Activated naive CD8-positive, alpha-beta T cell treated with anti-CD3 and anti-CD28 coated beads, Interleukin-2, amount 50 U/mL, for 16 hours (primary cell): ENCODE data around the gene DAZAP1.
"Not testable (repeated sequence)": the region's sequence is repeated elsewhere in the genome, so short reads cannot be mapped to it uniquely, and the experiment has no call there.

Experiments
- DNase-seq: peaks from one replicate; pipeline ENCODE4 v3.0.0-alpha.2; 2020; ENCODE audit warnings: low read depth, low spot score

DAZAP1 gene

DNA sequence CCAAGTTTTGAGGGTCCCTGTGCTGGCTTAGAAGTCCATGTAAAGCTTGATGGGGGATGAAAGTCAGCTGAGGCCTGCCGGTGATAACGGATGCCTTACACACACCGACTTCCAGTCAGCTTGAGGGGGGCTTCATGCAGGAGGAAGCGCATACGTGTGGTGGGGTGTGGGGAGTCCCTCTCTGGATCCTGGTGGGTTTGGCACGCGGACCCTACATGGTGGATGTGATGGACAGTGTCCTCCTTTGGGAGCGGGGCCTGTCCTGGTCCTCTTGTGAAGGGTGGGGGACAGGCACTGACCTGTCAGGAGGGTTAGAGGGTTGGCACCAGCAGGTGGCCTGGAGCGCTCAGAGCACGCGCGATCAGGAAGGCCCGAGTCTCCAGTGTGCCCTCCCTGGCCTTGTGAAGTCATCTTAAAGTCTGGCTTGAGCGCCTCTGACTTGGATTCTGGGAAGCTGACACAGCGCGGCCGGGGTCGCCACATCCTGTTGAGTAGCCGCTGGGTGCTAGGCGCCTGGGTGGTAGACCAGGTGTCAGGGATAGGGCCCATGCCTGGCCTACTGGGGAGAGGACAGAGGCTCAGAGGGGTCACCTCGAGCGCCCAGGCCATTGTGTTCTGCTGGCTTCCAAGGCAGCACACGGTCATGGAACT, 2.9 kb downstream of the DAZAP1 start:
- no peak for DNase-seq

DNA sequence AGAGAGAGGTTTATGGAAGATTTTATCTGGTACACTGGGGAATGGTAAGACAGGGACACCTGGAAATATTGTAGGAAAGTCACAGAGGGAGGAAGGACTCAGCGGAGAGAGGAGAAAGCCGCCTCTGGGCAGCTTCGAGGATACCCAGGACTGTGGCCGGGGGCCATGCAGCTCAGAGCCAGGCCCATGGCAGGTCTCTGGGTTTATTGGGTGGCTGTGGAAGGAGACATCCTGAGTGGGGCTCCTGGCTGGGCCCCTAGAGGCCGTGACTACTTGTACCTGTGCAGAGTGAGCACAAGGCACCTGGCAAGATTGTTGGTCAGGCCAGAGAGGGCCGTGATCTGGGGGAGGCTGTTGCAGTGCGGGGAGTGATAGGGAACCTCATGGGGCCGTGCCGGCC, 3.4 kb downstream of the DAZAP1 start:
- DNase-seq: no peak

DNA sequence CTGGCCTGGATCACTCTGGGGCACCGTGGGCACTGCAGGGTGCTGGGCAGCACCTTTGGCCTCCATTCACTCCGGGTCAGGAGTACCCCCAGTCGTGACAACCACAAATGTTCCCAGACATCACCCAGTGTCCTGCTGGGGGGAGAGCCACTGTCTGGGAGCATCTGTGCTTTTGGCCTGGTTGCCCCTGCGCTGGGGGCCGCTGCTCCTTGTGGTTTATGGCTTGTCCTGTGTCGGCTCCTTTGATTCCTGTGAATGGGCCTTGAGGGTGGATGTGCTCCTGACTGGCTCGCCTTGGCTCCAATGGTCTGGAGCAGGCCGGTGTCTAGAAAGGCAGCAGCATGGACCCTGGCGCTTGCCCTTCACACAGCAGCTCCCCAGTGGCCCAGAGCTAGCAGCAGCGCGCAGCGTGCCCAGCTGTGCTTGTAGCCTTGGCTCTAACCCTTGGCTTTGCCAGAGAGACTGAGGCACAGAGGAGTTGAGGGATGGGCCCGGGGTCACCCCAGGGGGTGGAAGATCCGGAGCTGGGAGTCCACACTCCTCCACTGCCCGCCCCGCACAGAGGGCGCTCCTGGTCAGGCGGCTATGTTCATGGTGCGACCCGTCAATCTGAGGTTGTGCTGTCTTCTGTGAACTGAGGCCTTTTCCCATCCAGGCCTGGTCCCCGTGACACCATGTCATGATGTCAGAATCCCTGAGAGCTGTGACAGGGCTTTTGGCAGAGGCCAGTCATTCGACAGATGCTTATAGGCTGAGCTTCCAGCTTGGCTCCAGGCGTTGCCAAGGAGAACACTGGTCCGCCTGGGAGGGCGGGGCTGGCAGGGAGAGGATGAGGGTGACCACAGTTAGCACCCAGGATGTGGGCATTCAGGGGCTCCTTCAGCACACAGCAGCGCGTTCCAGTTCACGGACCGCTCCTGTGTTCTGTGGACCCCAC, 4.1 kb downstream of the DAZAP1 start:
- DNase-seq: no peak

DNA sequence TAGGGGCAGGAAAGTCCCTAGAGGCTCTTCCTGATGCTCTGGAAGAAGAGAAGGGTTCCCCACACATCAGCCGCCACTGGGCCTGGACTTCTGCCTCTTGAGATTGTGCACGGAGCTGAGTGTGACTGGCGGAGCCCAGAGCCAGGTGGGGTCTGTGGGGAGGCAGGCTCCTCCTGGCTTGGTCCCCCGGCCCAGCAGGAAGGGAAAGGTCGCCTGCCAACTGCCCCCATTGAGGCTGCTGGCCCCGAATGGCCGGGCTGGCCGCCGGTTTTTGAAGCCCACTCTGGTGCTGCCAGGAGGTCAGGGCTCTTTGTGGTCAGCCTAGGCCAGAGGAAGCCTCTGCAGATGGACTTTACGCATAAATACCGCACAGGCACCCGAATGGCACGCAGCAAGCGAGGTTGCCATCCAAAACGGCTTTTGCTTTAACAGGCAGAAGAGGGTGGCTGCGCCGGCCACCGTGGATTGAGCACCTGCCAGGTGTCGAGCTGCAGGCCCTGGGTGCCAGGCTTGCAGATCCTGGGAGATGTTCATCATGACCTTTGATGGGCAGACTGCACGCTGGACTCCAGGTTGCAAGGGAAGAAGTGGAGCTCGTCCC, 5.0 kb downstream of the DAZAP1 start:
- no peak for DNase-seq

DNA sequence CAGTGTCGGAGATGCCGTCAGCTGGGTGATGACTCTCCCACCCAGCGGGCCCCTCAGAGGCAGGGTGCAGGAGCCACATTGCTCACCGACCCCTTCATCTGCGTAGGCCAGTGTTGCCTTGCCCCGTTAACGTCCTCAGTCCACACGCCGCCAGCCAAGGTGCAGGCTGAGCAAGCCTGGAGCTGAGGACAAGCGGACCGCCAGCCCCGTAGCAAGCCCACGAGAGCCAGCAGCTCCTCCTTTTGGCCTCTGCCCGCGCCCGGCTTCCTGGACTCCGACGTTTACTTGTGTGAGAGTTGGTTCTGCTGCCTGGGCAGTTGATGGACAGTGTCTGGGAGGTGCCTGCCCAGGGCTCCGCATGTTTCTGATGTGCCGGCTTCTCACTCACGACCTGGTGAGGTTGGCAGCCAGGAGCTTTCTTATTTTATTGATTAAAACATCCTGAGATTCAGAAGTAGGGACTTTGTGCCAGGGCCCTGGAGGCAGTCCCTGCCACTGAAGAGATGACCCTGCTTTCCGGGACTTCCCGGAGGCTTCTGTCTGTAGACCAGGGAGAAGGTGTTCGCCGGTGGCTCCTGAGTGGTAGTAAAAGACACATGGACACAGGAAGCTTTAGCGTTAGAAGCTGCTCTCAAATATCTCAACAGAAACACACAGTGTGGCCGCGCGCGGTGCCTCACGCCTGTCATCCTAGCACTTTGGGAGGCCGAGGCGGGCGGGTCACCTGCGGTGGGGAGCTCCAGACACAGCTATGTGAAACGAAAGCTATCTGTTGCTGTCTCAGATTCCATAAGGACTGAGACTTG, 5.8 kb downstream of the DAZAP1 start:
- DNase-seq: no peak

DNA sequence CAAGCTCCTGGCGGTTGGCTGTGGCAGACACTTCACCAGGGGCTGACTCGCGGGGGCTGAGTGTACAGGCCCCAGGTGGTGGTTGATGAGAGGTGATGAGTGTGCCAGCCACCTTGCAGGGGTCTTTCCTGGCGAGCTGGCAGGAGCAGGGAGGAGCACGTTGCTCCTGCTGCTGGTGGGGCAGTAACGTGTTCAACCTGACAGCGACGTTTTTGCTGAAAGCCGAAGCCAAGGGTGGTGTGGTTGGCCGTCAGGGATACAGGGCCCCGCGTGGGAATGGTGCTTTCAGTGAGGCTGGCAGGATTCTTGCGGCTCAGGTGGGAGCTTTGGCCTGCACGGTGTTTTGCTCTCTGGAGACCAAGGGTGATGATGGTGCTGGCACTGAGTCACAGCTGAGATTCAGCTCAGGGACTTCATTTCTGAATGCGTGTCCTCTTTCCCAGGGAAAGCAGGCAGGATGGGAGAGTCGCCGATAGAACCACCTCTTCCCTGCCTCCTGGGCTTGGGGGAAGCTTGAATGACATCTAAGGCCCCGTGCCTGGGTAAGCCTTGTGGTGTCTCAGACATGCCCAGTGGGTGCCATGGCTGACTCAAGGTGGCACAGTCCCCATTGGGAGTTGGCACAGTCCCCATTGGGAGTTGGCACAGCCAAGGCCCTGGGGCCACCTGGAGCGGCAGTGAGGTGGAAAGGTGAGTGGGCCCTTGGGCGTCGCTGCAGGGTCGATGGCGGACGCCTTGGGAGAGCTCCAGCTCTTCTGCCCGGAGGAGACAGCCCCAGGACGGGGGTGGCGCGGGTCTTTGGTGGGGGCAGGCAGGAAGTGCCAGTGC, 8.8 kb downstream of the DAZAP1 start:
- no peak for DNase-seq

DNA sequence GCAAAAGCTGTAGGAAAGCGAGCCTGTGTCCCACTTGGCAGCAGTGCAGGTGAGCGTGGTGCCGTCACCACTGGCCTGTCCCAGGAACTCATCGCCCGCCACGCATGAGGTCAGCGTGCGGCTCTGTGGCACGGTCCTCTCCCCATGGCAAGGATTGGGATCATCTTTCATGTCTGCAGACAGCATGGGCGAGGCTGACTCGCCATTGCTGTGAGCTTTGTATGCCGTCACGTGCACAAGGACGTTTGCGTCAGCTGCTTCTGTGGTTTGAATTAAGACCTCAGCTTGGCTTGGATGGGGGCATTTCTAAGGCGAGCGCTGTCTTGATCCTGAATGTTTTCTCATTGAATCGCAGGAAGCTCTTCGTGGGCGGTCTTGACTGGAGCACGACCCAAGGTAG, 9.8 kb downstream of the DAZAP1 start:
- no peak for DNase-seq

DNA sequence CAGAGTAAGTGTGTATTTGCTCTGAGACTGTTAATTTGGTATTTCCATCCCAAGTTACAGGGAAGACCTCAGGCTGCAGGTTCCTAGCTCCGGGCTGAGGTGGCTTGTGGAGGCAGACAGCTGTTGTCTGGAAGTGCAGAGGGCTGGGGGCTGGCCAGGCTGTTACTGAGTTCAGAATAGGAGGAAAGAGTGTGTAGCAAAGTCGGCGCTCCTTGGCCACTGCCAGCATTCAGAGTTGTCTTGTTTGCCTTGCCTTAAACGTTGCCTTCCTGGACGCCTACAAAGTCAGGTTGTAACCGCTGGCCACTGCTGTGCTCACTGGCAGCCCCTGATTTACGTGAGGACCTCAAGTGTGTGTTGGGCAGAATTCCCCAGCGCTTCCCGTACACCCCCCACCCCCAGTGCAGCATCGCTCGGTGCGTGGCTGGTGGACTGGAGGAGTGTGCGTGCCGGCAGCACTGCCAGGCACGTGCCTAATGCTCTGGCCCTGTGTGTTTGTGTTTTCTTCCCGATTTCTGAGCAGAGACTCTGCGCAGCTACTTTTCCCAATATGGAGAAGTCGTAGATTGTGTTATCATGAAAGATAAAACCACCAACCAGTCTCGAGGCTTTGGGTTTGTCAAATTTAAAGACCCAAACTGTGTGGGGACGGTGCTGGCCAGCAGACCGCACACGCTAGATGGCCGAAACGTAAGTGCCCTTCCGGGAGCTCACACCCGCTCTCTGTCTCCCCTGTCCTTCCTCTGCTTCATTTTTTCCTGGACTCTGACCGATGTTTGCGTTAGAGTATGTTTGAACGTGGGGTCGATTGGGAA, 10.5 kb downstream of the DAZAP1 start:
- no peak for DNase-seq

DNA sequence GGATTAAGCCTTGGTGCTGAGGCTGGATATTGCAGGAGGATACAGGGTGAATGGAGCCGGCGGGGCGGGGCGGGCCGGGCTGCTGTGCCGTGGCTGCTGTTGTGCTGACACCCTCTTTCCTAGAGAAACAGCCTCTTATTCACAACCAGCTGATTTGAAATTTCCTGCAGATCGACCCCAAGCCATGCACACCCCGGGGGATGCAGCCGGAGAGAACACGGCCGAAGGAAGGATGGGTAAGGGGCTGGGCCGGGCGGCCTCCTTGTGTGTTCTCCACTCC, 11.1 kb downstream of the DAZAP1 start:
- no peak for DNase-seq

DNA sequence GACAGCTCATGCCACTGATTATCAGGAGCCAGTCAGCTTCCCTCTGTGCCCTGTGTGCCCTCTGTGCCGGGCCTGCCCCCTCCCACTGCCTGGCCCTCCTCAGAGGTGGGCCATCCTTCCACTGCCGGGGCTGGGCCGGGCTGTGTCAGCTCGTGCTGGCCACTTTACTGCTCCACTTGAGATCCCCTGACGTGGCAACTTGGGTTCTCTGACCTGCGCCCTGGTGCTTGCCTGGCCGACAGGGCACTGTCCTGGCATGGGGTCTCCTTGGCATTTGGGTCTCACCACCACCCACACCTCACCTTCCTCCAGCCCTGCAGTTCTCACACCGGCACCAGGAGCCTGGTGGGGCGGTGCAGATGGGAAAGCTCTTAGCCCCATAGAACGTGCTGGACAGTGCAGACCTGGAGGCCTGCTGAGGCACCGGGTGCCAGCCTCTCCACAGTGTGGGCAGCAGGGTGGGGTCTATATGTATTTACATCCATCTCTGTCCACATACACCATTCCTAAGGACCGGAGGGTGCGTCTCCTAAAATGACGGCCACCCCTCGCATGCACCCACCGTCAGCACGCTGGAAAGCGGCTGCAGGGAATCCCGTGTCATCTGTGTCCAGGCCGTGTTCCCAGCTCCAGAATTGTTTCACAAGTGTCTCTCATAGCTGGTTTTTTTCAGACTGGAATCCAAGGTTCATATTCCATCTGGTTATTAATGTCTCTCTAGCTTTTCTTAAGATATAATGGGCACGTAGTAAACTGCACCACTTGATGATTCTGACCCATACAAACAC, 11.8 kb downstream of the DAZAP1 start:
- no peak for DNase-seq

DNA sequence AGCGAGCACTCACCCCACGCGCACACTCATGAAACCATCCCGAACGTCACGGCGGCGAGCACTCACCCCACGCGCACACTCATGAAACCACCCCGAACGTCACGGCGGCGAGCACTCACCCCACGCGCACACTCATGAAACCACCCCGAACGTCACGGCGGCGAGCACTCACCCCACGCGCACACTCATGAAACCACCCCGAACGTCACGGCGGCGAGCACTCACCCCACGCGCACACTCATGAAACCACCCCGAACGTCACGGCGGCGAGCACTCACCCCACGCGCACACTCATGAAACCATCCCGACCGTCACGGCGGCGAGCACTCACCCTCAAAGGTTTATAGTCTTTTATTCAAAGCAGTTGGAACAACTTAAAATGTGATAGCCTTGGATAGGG, 12.7 kb downstream of the DAZAP1 start:
- DNase-seq: not testable (repeated sequence)

DNA sequence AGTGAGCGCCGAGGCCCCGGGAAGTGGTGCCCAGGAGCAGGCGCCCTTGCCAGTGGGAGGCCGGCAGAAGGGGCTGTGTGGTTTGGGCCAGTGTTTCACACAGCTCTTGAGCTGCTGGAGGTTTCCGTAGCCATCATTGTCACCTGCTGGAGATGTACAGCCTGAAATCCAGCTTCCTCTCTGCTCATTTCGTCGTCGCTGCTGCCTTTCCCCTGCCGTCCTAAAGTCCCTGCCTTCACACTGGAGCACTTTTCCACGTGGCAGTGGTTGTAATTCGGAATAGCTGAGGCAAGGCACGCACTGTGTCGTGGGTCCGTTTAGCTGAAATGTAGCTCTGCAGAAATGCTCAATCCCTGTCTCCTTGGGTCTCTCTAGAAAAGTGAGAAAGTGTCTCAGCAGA, 13.2 kb downstream of the DAZAP1 start:
- no peak for DNase-seq

DNA sequence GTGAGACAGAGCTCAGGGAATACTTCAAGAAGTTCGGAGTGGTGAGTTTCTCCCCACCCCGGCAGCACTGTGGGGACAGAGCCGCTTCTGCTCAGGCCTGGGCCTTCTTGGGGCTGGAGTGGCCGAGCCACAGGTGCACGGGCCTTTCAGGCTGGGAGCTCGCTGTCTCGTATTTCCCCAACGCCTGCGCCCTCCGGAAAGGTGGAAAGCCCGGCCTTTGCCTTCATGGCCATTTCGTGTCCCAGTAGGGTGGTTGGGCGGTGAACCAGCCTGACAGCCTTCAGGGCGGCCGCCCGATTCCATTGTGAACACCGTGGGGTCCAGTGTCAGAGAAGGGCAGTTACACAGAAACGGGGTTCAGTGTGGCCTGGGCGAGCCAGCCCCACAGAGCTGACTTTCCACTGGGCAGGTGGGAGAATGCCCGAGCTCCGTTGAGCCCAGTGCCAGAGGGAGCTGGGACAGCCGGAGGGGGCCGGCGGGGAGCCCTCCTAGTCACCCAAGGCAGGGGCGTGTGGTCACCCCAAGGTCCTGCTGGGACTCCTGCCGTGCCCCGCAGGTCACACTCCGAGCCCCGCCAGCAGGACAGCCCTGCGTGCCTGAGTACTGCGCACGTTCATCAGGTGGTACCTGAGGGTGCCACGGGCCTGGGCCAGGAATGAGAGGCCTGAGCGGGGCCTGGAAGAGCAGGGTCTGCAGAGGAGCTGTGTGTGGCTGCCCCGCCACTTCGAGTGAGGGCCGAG, 14.0 kb downstream of the DAZAP1 start:
- DNase-seq: no peak

DNA sequence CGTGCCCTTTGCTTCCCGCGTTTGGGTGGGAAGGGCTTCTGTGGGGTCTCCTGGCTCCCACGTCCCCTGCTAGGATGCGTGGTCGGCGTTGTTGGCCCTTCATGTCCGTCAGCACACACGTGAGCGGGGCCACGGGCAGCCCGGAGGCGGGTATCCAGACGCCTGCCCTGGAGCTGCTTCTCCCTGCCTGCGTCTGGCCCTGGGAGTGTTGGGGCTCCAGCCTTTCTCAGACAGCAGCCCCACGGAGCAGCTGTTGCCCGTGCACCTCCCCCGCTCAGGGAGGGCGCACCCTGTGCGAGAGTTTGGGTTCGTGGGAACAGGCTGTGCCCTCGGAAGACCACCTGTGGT, 14.5 kb downstream of the DAZAP1 start:
- no peak for DNase-seq

DNA sequence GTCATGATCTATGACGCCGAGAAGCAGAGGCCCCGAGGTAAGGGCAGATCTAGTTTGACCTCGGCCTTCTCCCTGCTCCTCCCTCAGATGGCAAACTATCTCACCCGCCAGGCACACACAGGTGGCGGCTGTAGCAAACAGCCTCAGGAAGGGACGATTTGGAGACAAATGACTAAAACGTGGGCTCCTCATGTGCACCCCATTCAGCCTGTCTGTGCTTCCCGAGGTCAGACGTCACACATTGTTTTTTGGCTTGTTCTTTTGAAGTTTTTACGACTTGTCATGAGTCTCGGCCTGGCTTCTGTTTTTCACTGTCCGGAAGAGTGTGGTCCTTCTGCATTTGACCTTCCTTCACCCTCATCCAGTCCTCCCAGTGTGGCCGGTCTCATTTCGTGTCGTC, 15.0 kb downstream of the DAZAP1 start:
- DNase-seq: no peak

DNA sequence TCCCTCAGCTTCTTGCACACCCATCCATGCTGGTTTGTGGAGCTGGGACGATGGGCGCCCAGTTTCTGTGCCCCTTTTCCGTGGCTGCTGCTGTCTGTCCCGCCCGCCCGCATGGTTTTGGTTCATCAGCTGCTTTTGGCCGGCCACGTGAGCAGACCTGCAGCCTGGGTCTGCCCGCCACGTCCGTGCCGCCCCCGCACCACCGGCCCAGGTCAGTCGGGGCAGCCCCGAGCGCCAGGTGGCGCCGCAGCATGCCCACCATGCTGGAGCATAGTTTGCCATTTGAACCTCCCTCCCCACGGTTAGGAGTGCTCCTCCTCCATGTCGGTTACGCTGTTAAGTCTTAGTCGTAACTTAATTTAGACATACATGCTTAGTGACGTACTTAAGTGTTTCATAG, 15.6 kb downstream of the DAZAP1 start:
- no peak for DNase-seq

DNA sequence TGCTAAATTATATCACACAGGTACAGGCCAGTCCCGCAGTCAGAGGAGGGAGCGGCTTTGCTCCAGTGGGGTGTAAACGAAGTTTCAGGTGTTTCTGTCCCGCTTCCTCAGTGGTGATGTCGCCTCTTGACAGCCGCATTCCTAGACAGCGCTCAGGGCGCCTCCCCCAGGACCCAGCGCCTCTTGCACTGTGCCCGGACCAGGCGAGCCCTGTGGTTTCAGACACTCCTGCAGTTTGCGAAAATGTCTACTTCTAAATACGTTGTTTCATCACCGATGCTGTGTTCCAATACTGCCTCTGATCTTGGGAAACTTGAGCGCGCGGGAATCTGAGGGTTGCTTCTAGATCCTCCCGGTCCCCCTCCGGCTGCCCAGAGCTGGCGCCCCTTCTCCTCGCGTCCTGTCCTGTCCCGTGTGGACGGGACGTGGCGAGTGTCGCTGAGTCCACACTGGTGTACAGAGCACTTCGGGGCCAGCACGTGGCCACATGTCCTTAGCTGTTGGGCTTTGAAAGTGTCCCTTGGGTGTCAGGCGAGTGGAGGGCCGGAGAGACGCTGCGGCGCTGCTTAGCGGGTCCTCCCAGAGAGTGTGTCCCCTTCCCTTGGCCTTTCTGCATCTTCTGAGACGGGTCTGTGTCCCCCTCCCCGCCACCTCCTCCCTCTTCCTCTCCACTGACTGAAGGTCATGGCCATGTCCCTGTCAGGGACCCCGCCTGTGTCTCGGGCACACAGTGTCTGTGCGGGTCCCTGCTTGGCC, 16.2 kb downstream of the DAZAP1 start:
- DNase-seq: no peak
